ENCODE measurements around the gene BMPR1A. TPM values are rescaled to one million over a fixed set of nuclear protein-coding genes. Genes with fewer than 3 reads are reported as not detected.
A peak's percentile ranks its signal among the peaks of the same experiment; 100 is the strongest.

BMPR1A gene
- total and polyA plus RNA-seq, 2 experiments from 2014 or later = 16.5 to 41.7 TPM

GRCh38 chr10:86872757-86873156, 116.3 kb downstream of the BMPR1A start:
- no peak overlapping the region for H3K4me3 ChIP-seq
- H4K20me1 ChIP-seq (ENCODE audit: insufficient read depth) = no peaks in the 10 kb centered on the region; the same call in none of the 2 replicates
- no peak overlapping the region for H3K9ac ChIP-seq
- no peak overlapping the region for H3K27ac ChIP-seq
- DNase-seq = no peak
- no peak overlapping the region for H3K4me2 ChIP-seq (ENCODE audit: unreplicated experiment)
- 51% methylated on average over 4 of the region's 4 CpGs for WGBS, 2 experiments (ENCODE audit: low coverage in 1 of 2, low lambda C conversion rate in 2 of 2, missing lambda C conversion rate in 2 of 2)
- H3F3A ChIP-seq (ENCODE audit: insufficient read depth) = peaks cover 14% of the 10 kb centered on the region
- peaks cover 5% of the 10 kb centered on the region; the same call in 1 of the 2 replicates for H3K36me3 ChIP-seq (ENCODE audit: low read depth)
- H2AFZ ChIP-seq = no peak overlapping the region
- no peaks in the 10 kb centered on the region for H3K27me3 ChIP-seq (replicated peaks; ENCODE audit: insufficient read depth)
- H3K9me2 ChIP-seq (ENCODE audit: insufficient read depth) = no peaks in the 10 kb centered on the region
- peaks cover 6% of the 10 kb centered on the region; the same call in 1 of the 2 replicates for H3K4me1 ChIP-seq (ENCODE audit: insufficient read depth)
- no peaks in the 10 kb centered on the region for H3K9me3 ChIP-seq (ENCODE audit: low read depth)
- in situ Hi-C loops (cut with MboI) = no loop called here
- TF ChIP-seq EZH2 (IDR thresholded peaks at IDR 0.05; ENCODE audit: insufficient read depth, poor library complexity, severe bottlenecking) (no peak), EZH2phosphoT487 (IDR thresholded peaks at IDR 0.05; ENCODE audit: insufficient read depth, low read depth) (no peak)
- H3K79me2 ChIP-seq (ENCODE audit: insufficient read depth) = peaks cover 38% of the 10 kb centered on the region

- in situ Hi-C loops (cut with MboI) = no loop called here
- no peak overlapping the region for H3K9ac ChIP-seq
- peaks cover 7% of the 10 kb centered on the region; the same call in 1 of the 2 replicates for H3K36me3 ChIP-seq (ENCODE audit: low read depth)
- H3F3A ChIP-seq (ENCODE audit: insufficient read depth) = peaks cover 15% of the 10 kb centered on the region
- H3K4me1 ChIP-seq (ENCODE audit: insufficient read depth) = peaks cover 6% of the 10 kb centered on the region; the same call in 1 of the 2 replicates
- H3K4me2 ChIP-seq (ENCODE audit: unreplicated experiment) = no peak overlapping the region
- H3K4me3 ChIP-seq = no peak overlapping the region
- H3K27me3 ChIP-seq (replicated peaks; ENCODE audit: insufficient read depth) = no peaks in the 10 kb centered on the region
- no peaks in the 10 kb centered on the region for H3K9me3 ChIP-seq (ENCODE audit: low read depth)
- H3K27ac ChIP-seq = no peak overlapping the region
- no peak overlapping the region for H2AFZ ChIP-seq
- TF ChIP-seq EZH2 (IDR thresholded peaks at IDR 0.05; ENCODE audit: insufficient read depth, poor library complexity, severe bottlenecking) (no peak), EZH2phosphoT487 (IDR thresholded peaks at IDR 0.05; ENCODE audit: insufficient read depth, low read depth) (no peak)
- H3K9me2 ChIP-seq (ENCODE audit: insufficient read depth) = no peaks in the 10 kb centered on the region
- DNase-seq = peak; percentile 72
- WGBS, 2 experiments (ENCODE audit: low coverage in 1 of 2, low lambda C conversion rate in 2 of 2, missing lambda C conversion rate in 2 of 2) = 94 to 100% methylated on average over 2 of the region's 2 CpGs
- peaks cover 15% of the 10 kb centered on the region for H3K79me2 ChIP-seq (ENCODE audit: insufficient read depth)
- no peaks in the 10 kb centered on the region; the same call in 1 of the 2 replicates for H4K20me1 ChIP-seq (ENCODE audit: insufficient read depth)
These were observed 120.3 kb downstream of the BMPR1A start for GRCh38 chr10:86876748-86877147.

- H3K4me2 ChIP-seq (ENCODE audit: unreplicated experiment) = no peak overlapping the region
- no peak overlapping the region for H3K9ac ChIP-seq
- no peak for DNase-seq
- H3K4me3 ChIP-seq = no peak overlapping the region
- no peak for TF ChIP-seq EZH2 (IDR thresholded peaks at IDR 0.05; ENCODE audit: insufficient read depth, poor library complexity, severe bottlenecking)
- no peak for TF ChIP-seq EZH2phosphoT487 (IDR thresholded peaks at IDR 0.05; ENCODE audit: insufficient read depth, low read depth)
- in situ Hi-C loops (cut with MboI) = no loop called here
- no peaks in the 10 kb centered on the region for H3K27me3 ChIP-seq (replicated peaks; ENCODE audit: insufficient read depth)
- no peak overlapping the region for H2AFZ ChIP-seq
- no peaks in the 10 kb centered on the region for H3K9me3 ChIP-seq (ENCODE audit: low read depth)
- peaks cover 7% of the 10 kb centered on the region; the same call in 1 of the 2 replicates for H3K36me3 ChIP-seq (ENCODE audit: low read depth)
- H3K9me2 ChIP-seq (ENCODE audit: insufficient read depth) = no peaks in the 10 kb centered on the region
- peaks cover 6% of the 10 kb centered on the region; the same call in 1 of the 2 replicates for H3K4me1 ChIP-seq (ENCODE audit: insufficient read depth)
- peaks cover 6% of the 10 kb centered on the region; the same call in 1 of the 2 replicates for H3K79me2 ChIP-seq (ENCODE audit: insufficient read depth)
- H3K27ac ChIP-seq = no peak overlapping the region
- H4K20me1 ChIP-seq (ENCODE audit: insufficient read depth) = no peaks in the 10 kb centered on the region; the same call in 1 of the 2 replicates
- 75 to 77% methylated on average over 3 of the region's 3 CpGs for WGBS, 2 experiments (ENCODE audit: low coverage in 1 of 2, low lambda C conversion rate in 2 of 2, missing lambda C conversion rate in 2 of 2)
- peaks cover 15% of the 10 kb centered on the region for H3F3A ChIP-seq (ENCODE audit: insufficient read depth)
These were observed 122.7 kb downstream of the BMPR1A start for GRCh38 chr10:86878983-86879713.

GRCh38 chr10:86880971-86881370, 124.6 kb downstream of the BMPR1A start:
- Histone ChIP-seq H3K9ac (no peak overlapping the region), H2AFZ (no peak overlapping the region), H3K36me3 (ENCODE audit: low read depth) (peaks cover 7% of the 10 kb centered on the region; the same call in 1 of the 2 replicates), H3K79me2 (ENCODE audit: insufficient read depth) (peaks cover 22% of the 10 kb centered on the region), H3K27me3 (replicated peaks; ENCODE audit: insufficient read depth) (no peaks in the 10 kb centered on the region), H3K4me3 (no peak overlapping the region), H4K20me1 (ENCODE audit: insufficient read depth) (no peaks in the 10 kb centered on the region; the same call in 1 of the 2 replicates), H3K4me1 (ENCODE audit: insufficient read depth) (peaks cover 6% of the 10 kb centered on the region; the same call in 1 of the 2 replicates), H3F3A (ENCODE audit: insufficient read depth) (peaks cover 15% of the 10 kb centered on the region), H3K9me3 (ENCODE audit: low read depth) (no peaks in the 10 kb centered on the region), H3K27ac (no peak overlapping the region), H3K9me2 (ENCODE audit: insufficient read depth) (no peaks in the 10 kb centered on the region), H3K4me2 (ENCODE audit: unreplicated experiment) (no peak overlapping the region)
- 85 to 89% methylated on average over 4 of the region's 4 CpGs for WGBS, 2 experiments (ENCODE audit: low coverage in 1 of 2, low lambda C conversion rate in 2 of 2, missing lambda C conversion rate in 2 of 2)
- no peak for DNase-seq
- in situ Hi-C loops (cut with MboI) = no loop called here
- TF ChIP-seq EZH2 (IDR thresholded peaks at IDR 0.05; ENCODE audit: insufficient read depth, poor library complexity, severe bottlenecking) (no peak), EZH2phosphoT487 (IDR thresholded peaks at IDR 0.05; ENCODE audit: insufficient read depth, low read depth) (no peak)

Measured in GM23248 (cell line).